Midbrain (tissue), 1 donor: Measurements from ENCODE around the gene RNASE7.

ENCODE experiments used
- DNase-seq: peaks from one replicate; lab custom pipeline; 2025; lab: John Stamatoyannopoulos, UW

The RNASE7 gene

DNA sequence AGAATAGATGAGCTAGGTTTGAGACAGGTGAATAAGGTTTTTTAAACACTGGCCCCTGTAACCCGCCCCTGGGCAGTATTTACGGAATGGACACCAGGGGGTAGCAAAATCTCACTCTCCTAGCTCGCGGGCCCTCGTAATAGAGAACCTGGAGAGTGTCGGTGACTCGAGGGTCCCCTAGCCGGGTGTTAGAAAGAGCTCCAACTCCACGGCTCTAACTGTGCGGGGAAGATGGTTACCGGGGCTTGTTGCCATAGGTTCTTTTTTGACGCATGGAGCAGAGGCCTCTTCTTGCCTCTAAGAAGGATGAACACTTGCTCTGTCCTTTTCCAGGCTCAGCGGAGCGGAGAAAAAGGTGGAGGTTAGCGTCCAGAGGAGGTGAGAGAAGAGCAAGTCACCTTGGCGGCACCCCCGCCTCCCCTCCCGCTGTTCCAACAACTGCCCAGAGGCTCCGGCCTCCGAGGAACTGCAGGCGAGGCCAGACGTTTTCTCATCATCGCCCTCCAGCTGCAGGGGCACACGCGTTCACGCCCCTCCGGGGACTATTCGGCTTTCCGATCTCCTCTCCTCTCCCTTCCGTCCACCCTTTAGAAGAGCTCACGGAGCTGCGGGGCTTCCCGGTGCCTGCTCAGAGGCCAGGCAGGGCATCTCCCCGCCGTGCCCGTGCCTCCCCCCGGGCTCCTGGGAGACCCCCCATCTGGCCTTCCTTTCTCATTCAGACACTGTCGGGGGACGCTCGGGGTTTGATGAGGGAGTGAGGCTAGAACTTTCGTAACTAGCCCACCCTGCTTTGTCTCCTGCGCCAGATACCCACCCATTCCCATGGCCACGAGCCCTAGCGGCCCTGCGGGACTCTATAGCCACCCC is 26.6 kb downstream of the RNASE7 start:
- DNase-seq: peak; percentile 71

DNA sequence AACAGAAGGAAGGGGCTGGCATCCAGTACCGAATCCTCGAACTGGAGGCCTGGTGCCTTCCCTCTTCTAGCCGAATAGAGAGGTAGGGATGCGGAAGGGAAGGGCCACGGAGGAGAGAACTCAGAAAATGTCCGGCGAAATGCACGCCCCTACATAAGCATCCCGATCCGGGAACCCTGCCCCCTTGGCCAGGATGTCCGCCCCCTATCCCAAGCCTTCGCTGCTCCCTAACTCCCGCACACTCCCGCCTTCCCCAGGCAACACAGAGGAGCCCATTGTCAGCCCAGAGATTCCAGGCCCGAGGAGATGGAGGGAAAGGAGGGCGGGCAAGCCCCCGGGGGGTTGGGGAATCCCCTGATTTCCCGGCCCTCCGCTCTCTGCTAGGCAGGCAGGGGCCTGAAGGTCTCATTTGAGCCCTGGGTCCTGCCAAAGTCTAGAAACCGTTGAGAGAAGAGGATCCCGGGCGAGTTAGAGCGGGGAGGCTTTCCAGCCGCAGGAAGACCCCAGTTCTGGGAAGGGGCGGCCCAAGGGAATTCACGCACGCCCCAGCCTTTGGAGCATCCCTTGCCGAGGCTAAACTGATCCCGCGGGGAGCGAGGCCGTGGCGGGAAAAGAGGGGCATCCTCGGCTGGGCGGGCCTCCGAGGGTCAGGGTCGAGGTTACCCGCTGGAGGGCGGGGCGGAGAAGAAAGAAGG is 27.4 kb downstream of the RNASE7 start:
- DNase-seq: peak; percentile 56

DNA sequence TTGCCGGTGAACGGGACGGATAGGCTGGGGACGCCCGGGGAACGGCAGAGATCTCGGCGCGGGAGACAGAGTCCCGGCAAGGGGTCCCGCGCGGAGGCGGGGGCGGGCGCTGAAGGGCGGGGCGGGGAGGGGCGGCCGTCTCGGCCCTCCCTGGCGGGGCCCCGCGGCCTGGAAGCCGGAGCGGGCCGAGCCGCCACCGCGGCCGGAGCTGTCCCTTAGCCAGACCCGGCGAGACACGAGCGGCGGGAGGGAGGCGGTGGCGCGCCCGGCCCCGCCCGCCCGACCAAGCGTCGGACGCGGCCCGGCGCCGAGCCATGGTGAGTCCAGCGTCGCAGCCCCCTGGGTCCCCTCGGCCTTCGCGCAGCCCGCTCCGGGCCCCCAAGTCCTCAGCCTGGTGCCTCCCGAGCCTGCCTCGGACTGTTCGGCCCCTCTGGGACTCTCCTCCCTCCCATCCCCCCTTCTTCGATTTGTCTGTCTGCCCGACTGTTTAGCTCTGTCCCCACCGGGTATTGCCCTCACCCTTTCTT is 28.0 kb downstream of the RNASE7 start, which contains the start of gene ARHGEF40:
TSS of gene ARHGEF40 (plus strand) at position 222 of the 527 bp plus-strand sequence. CDS start at position 315, 93 bp downstream.
- DNase-seq: peak; percentile 82

DNA sequence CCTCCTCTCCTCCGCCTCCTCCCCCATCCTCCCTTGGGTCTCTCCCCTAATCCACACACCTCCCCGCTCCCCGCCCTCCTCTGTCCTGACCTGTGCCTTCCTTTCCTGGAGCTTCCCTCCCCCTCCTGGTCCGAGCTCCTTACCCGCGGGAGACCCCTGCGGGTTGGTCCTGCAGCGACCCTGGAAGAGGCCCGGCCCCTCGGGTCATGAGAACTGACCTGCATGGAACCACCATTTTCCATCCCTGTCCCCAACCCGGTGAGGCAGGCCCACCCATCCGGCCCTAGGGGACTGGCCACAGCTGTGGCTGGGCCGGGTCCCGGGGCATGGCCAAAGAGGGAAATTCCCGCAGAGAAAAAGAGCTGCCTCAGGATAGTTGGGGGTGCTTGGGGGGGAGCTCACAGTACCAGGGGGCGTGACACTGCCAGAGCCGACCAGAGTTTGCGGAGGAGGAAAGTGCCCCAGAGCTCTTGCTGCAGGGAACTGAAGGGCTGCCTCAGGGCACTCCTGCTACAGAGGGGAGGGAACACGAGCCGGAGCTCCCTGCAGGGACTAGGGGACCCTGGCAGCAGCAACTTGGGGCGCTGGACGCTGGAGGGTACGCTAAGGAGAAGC is 28.6 kb downstream of the RNASE7 start:
- DNase-seq: peak; percentile 55

DNA sequence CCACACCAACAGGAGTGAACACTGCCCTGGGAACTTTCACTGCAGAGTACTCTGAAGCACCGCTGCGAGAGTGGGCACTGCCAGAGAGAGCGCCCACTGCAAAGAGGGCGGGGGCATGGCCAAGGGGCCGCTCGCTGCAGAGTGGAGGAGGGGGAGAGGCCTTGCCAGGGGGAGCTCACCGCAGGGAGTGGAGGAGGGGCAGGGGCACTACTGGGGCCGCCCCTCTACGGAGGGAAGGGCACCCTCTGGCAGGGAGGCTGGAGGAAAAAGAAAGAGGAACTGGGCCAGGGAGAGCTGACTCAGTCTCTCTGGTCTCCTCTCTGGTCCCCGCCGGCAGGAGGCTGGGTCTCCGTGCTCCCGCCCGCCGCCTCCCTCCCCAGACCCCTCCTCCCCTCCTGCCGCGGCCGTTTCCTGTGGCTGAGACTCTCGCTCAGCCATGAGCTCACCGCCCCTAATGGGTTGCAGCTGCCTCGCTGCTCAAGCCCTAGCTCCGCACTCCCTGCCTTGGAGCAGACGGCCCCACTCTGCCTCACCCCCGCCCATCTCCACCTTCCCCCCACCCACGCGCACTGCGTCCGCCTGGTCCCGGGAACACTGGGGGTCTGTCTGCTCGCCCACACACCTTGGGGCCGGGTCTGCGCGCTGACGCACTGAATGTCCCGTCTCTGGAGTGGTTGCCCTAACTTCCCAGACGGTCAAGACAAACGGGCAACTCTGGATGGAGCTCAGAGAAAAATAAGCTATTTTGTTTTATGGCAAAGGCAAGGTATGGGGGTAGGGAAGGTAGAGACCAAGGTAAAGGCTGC is 29.3 kb downstream of the RNASE7 start:
- DNase-seq: peak; percentile 80

DNA sequence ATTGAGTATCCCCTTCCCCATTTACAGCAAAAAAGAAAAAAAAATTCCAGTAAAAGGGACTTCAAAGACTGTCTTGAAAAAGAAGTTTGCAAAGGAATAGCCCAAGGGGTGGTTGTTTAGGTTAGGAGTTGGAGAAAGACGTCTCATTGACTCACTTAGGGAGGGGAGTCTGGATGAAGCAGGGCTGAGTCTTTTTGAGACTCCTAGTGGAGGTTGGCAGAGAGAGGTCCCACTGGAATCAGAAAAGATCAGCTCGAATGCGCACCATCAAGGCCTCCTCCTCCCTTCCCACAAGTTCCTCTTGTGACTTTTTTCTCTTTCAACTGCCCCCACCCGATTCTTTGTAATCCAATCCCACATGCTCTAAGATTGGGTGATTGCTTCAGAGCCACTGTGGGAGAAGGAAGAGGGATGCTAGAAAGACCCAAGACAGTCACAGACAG is 29.9 kb downstream of the RNASE7 start:
- DNase-seq: no peak

DNA sequence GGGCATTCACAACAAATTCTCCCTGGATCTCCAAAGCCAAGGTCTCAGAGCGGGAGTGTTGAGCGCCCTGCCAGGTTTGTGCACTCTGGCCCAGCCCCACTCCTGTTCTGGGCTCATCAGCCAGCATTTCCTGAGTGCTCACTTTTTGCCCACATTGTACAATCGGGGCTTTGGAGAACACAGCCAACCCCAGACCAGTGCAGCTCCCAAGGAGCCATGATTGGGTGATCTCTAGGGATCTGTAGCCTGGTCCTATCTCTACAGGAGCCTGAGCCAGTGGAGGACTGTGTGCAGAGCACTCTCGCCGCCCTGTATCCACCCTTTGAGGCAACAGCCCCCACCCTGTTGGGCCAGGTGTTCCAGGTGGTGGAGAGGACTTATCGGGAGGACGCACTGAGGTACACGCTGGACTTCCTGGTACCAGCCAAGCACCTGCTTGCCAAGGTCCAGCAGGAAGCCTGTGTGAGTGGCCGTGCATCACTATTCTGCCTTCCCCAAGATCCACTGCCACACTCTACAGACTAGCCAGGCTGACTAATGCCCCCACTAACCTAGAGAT is 30.7 kb downstream of the RNASE7 start:
- no peak for DNase-seq

DNA sequence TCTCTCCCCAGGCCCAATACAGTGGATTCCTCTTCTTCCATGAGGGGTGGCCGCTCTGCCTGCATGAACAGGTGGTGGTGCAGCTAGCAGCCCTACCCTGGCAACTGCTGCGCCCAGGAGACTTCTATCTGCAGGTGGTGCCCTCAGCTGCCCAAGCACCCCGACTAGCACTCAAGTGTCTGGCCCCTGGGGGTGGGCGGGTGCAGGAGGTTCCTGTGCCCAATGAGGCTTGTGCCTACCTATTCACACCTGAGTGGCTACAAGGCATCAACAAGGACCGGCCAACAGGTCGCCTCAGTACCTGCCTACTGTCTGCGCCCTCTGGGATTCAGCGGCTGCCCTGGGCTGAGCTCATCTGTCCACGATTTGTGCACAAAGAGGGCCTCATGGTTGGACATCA is 31.8 kb downstream of the RNASE7 start:
- no peak for DNase-seq

DNA sequence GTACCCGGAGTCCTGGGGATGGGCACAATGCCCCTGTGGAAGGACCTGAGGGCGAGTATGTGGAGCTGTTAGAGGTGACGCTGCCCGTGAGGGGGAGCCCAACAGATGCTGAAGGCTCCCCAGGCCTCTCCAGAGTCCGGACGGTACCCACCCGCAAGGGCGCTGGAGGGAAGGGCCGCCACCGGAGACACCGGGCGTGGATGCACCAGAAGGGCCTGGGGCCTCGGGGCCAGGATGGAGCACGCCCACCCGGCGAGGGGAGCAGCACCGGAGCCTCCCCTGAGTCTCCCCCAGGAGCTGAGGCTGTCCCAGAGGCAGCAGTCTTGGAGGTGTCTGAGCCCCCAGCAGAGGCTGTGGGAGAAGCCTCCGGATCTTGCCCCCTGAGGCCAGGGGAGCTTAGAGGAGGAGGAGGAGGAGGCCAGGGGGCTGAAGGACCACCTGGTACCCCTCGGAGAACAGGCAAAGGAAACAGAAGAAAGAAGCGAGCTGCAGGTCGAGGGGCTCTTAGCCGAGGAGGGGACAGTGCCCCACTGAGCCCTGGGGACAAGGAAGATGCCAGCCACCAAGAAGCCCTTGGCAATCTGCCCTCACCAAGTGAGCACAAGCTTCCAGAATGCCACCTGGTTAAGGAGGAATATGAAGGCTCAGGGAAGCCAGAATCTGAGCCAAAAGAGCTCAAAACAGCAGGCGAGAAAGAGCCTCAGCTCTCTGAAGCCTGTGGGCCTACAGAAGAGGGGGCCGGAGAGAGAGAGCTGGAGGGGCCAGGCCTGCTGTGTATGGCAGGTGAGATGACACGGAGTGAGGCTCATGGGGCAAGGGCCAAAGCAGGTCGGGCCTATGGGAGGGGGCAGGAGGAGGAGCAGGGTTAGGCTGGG is 32.5 kb downstream of the RNASE7 start:
- DNase-seq: no peak

DNA sequence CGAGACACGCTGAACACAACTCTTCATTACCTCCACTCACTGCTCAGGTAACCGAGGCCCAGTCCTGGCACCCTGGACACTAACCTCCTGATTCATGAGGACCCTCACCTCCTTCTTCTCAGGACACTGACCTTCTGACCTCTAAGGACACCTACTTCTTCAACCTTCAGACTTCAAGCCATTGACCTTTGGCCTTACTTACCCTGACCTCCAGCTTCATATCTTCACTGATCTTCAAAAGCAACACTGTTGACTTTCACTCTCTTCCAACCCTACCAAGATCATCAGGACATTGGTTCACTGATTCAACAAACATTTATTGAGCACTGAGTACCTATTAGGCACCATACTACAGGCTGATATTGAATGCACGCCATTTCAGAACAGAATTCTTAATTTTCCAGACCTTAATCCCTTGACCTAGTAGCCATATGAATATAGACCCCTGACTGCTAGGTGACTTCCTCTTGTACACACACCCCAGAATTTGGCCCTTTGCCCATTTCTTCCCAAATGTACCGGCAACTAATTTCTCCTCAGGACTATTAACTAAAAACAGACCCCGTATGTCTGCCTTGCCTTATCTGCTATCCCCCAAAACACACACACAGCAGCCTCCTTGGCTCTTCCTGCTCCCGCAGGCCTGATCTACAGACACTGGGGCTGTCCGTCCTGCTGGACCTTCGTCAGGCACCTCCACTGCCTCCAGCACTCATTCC is 33.7 kb downstream of the RNASE7 start:
- DNase-seq: no peak

DNA sequence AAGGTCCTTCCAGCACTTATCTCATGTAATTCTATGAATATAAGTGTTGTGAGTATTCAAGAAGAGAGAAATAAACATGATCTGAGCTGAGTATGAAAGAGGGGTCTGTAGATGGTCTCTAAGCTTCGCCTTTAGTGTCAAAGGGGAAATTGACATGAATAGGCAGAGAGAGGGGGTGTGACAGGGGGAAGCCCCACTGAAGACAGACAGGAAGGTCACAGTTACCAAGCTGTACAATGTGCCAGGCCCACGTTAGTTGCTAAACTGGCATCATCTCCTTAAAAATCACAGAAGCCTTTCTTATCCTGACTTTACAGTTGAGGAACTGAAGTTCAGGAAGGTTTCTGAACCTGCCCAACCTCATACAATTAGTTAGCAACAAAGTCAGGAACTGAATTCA is 35.5 kb downstream of the RNASE7 start:
- no peak for DNase-seq

DNA sequence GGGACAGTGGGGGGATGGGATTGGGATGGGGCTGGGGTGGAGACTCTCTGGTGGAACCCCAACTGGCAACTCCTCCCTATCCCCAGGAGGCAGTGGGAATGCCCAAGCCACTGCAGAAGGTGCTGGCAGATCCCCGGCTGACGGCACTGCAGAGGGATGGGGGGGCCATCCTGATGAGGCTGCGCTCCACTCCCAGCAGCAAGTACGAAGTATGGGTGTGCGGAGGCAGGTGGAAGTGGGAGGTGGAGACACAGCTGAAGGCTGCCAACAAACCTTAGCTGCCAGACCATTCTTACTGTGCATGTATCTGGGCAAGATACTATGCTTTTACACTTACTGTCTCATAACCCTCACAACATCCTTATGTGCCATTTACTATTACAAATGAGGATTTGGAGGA is 36.1 kb downstream of the RNASE7 start:
- no peak for DNase-seq

DNA sequence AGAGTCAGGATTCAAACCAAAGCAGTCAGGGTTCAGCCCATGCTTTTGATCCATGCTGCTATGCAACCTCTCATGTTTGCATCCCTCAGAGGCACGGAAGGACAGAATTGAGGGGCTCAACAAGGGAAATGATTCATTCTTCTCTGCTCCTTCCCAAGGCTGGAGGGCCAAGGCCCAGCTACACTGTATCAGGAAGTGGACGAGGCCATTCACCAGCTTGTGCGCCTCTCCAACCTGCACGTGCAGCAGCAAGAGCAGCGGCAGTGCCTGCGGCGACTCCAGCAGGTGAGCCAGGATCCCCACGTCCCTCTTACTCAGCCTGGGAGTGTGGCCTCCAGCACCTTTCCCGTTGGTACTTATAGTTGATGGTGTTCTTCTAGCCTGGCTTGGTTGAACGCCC is 36.6 kb downstream of the RNASE7 start:
- DNase-seq: no peak

DNA sequence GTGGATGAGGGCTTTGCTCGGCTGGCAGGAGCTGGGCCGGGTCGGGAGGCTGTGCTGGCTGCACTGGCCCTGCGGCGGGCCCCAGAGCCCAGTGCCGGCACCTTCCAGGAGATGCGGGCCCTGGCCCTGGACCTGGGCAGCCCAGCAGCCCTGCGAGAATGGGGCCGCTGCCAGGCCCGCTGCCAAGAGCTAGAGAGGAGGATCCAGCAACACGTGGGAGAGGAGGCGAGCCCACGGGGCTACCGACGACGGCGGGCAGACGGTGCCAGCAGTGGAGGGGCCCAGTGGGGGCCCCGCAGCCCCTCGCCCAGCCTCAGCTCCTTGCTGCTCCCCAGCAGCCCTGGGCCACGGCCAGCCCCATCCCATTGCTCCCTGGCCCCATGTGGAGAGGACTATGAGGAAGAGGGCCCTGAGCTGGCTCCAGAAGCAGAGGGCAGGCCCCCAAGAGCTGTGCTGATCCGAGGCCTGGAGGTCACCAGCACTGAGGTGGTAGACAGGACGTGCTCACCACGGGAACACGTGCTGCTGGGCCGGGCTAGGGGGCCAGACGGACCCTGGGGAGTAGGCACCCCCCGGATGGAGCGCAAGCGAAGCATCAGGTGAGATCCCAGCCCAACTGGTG is 39.5 kb downstream of the RNASE7 start:
- DNase-seq: no peak

DNA sequence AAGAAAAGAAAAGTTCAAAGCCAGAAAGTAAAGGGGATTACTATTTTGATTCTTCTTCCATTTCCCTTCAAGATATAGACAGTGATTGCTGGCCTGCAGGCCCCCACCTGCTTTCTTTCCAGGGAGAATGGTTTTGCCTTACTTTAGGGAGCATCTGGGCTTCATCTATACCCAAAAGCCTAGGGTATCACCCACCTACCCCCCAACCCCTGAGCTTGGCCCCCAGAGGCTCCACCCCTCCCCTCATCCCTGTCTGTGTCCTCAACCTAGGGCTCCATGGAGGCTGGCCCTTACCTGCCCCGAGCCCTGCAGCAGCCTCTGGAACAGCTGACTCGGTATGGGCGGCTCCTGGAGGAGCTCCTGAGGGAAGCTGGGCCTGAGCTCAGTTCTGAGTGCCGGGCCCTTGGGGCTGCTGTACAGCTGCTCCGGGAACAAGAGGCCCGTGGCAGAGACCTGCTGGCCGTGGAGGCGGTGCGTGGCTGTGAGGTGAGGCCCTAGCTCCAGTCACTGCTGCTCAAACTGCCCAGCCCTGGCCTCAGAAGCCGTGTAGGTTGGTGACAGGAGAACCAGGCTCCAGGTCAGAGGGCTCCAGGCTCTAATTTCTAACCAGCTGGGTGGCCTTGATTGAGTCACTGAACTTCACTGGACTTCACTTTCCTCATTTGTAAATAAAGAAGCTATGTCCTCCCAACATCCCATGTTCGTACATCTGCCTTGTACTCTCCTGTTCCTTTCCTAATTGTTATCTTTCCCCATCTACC is 41.6 kb downstream of the RNASE7 start:
- DNase-seq: no peak

DNA sequence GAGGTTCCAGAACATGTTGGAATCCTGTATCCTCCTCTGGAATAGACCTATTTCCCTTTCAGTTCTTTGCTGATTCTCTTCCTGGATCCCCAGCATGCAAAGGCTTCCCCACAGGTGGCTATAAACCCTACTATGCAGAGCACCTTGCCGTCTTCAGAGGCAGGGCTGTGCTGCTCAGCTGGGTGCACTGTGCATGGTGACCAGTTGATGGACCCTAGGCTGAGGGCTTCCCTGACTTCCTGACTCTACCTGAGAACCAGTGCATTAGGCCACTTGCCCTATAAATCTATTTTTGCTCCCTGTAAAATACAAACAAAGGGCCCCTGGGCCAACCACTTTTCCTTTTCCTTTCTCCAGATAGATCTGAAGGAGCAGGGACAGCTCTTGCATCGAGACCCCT is 42.2 kb downstream of the RNASE7 start:
- DNase-seq: no peak

DNA sequence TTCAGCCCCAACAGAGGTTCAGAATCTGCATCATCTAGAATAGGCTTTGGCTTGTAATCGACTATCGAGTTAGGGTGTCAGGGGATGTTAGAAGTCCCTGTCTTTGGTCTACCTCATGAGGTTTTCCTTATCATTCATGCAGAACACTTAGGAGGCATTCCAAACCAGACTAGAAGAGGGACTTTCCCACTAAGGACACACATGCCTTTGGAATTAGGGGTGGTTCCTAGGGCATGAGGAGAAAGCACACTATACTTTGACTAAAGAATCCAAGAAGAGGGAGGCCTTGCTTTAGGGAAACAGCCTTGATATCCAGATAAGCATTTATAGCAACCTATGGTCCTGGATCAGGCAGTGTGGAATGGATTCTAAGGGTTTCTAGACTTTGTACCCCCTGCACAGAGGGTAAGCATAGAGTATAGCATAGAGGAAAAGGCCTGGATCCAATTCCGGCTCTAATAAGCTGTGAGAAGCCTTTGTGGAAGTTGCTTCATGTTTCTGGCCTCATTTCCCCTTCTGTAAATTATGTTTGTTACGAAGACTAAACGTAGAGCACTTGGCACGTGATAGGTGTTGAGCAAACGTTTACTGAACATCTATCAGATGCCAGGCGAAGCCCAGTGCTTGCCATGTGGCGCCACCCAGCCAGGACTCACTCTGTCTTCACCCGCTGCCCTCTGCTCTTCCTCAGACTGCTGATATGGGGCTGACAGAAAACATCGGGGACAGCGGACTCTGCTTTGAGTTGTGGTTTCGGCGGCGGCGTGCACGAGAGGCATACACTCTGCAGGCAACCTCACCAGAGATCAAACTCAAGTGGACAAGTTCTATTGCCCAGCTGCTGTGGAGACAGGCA is 43.1 kb downstream of the RNASE7 start:
- no peak for DNase-seq

DNA sequence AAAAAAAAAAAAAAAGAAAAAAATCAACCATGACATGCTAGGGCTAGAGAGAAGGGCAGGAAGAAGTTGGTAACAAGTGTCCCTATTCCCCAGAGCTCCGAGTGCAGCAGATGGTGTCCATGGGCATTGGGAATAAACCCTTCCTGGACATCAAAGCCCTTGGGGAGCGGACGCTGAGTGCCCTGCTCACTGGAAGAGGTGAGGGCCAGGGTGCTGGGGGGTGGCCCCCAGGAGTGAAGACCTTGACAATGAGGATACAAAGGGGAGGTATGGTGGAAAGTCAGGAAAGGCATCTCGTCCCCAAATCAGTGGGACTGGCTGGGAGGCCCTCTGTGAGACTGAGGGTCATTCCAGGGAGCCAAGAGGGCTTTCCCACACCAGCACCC is 44.7 kb downstream of the RNASE7 start:
- no peak for DNase-seq
